ENCODE results near the gene DLG2. TPM values are rescaled to one million over a fixed set of nuclear protein-coding genes. Genes with fewer than 3 reads are reported as not detected.

The DLG2 gene
- total and polyA plus RNA-seq, 3 experiments from 2014 or later, result 0.81 to 1.5 (median 1.3) TPM

- H3K4me3 Mint-ChIP-seq, result no peak overlapping the region
- H3K36me3 ChIP-seq (ENCODE audit: insufficient read depth, low read length), result no peaks in the 10 kb centered on the region
- H3K9me3 Mint-ChIP-seq, result peaks cover 0 to 7% (median 2%) of the 10 kb centered on the region in 5 donors
- DNase-seq, result no peak
- no peaks in the 10 kb centered on the region for H3K4me1 Mint-ChIP-seq
- no peak overlapping the region for H3K4me3 ChIP-seq (ENCODE audit: low read length)
- H3K36me3 Mint-ChIP-seq, result no peaks in the 10 kb centered on the region
- ChIA-PET CTCF (interaction anchor here (1.3 kb wide), 1 partner anchor 9 kb away, joined by 4 read pairs; no protein-coding TSS in a partner anchor), POLR2A (no interaction called here)
- H3K27ac Mint-ChIP-seq, result no peak overlapping the region
- no peaks in the 10 kb centered on the region for H3K9me3 ChIP-seq (ENCODE audit: low read length)
- no peaks in the 10 kb centered on the region for H3K27me3 Mint-ChIP-seq
- H3K4me1 ChIP-seq (ENCODE audit: insufficient read depth, low read length), result no peaks in the 10 kb centered on the region
- no peaks in the 10 kb centered on the region for H3K27me3 ChIP-seq (ENCODE audit: insufficient read depth, low read length, poor library complexity, severe bottlenecking)
- H3K27ac ChIP-seq (ENCODE audit: low read depth, low read length), result no peak overlapping the region
Observed at GRCh38 chr11:83924795-83925542, 1702.2 kb downstream of the DLG2 start.

GRCh38 chr11:83923961-83924360 lies 1703.2 kb downstream of the DLG2 start:
- DNase-seq, result no peak
- H3K36me3 Mint-ChIP-seq, result no peaks in the 10 kb centered on the region
- Histone ChIP-seq H3K27me3 (ENCODE audit: insufficient read depth, low read length, poor library complexity, severe bottlenecking) (no peaks in the 10 kb centered on the region), H3K9me3 (ENCODE audit: low read length) (no peaks in the 10 kb centered on the region), H3K4me1 (ENCODE audit: insufficient read depth, low read length) (no peaks in the 10 kb centered on the region), H3K36me3 (ENCODE audit: insufficient read depth, low read length) (no peaks in the 10 kb centered on the region), H3K27ac (ENCODE audit: low read depth, low read length) (no peak overlapping the region), H3K4me3 (ENCODE audit: low read length) (no peak overlapping the region)
- no peak overlapping the region for H3K4me3 Mint-ChIP-seq
- H3K4me1 Mint-ChIP-seq, result no peaks in the 10 kb centered on the region
- H3K9me3 Mint-ChIP-seq, result peaks cover 0 to 7% (median 2%) of the 10 kb centered on the region in 5 donors
- POLR2A ChIA-PET, result no interaction called here
- no peaks in the 10 kb centered on the region for H3K27me3 Mint-ChIP-seq
- peak overlapping the region in 1 of 8 donors; percentile 72 for H3K27ac Mint-ChIP-seq
- CTCF ChIA-PET, result interaction anchor here (1.3 kb wide), 1 partner anchor 10 kb away, joined by 4 read pairs; no protein-coding TSS in a partner anchor

GRCh38 chr11:83922953-83923352 lies 1704.2 kb downstream of the DLG2 start:
- CTCF ChIA-PET, result no interaction called here
- Mint-ChIP-seq H3K9me3 (peaks cover 1 to 7% (median 3%) of the 10 kb centered on the region in 5 donors), H3K4me3 (no peak overlapping the region)

GRCh38 chr11:83922318-83922717 lies 1704.8 kb downstream of the DLG2 start:
- peaks cover 0 to 7% (median 3%) of the 10 kb centered on the region in 5 donors for H3K9me3 Mint-ChIP-seq
- H3K36me3 ChIP-seq (ENCODE audit: insufficient read depth, low read length), result no peaks in the 10 kb centered on the region
- H3K36me3 Mint-ChIP-seq, result no peaks in the 10 kb centered on the region
- H3K4me3 ChIP-seq (ENCODE audit: low read length), result no peak overlapping the region
- CTCF ChIA-PET, result no interaction called here
- no peaks in the 10 kb centered on the region for H3K9me3 ChIP-seq (ENCODE audit: low read length)
- no peak for DNase-seq
- POLR2A ChIA-PET, result no interaction called here
- H3K4me1 ChIP-seq (ENCODE audit: insufficient read depth, low read length), result no peaks in the 10 kb centered on the region
- no peaks in the 10 kb centered on the region for H3K4me1 Mint-ChIP-seq
- no peaks in the 10 kb centered on the region for H3K27me3 ChIP-seq (ENCODE audit: insufficient read depth, low read length, poor library complexity, severe bottlenecking)
- H3K27me3 Mint-ChIP-seq, result no peaks in the 10 kb centered on the region
- no peak overlapping the region for H3K27ac ChIP-seq (ENCODE audit: low read depth, low read length)
- H3K27ac Mint-ChIP-seq, result no peak overlapping the region
- no peak overlapping the region for H3K4me3 Mint-ChIP-seq

More at GRCh38 chr11:83922953-83923352, 1704.2 kb downstream of the DLG2 start:
- no peaks in the 10 kb centered on the region for H3K36me3 ChIP-seq (ENCODE audit: insufficient read depth, low read length)
- no peaks in the 10 kb centered on the region for H3K9me3 ChIP-seq (ENCODE audit: low read length)
- no peak overlapping the region for H3K4me3 ChIP-seq (ENCODE audit: low read length)
- POLR2A ChIA-PET, result no interaction called here
- no peaks in the 10 kb centered on the region for H3K36me3 Mint-ChIP-seq
- H3K27me3 ChIP-seq (ENCODE audit: insufficient read depth, low read length, poor library complexity, severe bottlenecking), result no peaks in the 10 kb centered on the region
- DNase-seq, result no peak
- H3K4me1 Mint-ChIP-seq, result no peaks in the 10 kb centered on the region
- H3K4me1 ChIP-seq (ENCODE audit: insufficient read depth, low read length), result no peaks in the 10 kb centered on the region
- H3K27me3 Mint-ChIP-seq, result no peaks in the 10 kb centered on the region
- no peak overlapping the region for H3K27ac Mint-ChIP-seq
- H3K27ac ChIP-seq (ENCODE audit: low read depth, low read length), result no peak overlapping the region

GRCh38 chr11:83921447-83922192 lies 1705.5 kb downstream of the DLG2 start:
- no peak for DNase-seq
- no peaks in the 10 kb centered on the region for H3K4me1 ChIP-seq (ENCODE audit: insufficient read depth, low read length)
- no peaks in the 10 kb centered on the region for H3K9me3 ChIP-seq (ENCODE audit: low read length)
- H3K36me3 Mint-ChIP-seq, result no peaks in the 10 kb centered on the region
- peaks cover 0 to 7% (median 5%) of the 10 kb centered on the region in 5 donors for H3K9me3 Mint-ChIP-seq
- H3K27me3 ChIP-seq (ENCODE audit: insufficient read depth, low read length, poor library complexity, severe bottlenecking), result no peaks in the 10 kb centered on the region
- H3K27ac Mint-ChIP-seq, result no peak overlapping the region
- ChIA-PET CTCF (no interaction called here), POLR2A (no interaction called here)
- no peaks in the 10 kb centered on the region for H3K36me3 ChIP-seq (ENCODE audit: insufficient read depth, low read length)
- no peak overlapping the region for H3K4me3 Mint-ChIP-seq
- H3K27me3 Mint-ChIP-seq, result no peaks in the 10 kb centered on the region
- no peak overlapping the region for H3K27ac ChIP-seq (ENCODE audit: low read depth, low read length)
- no peaks in the 10 kb centered on the region for H3K4me1 Mint-ChIP-seq
- no peak overlapping the region for H3K4me3 ChIP-seq (ENCODE audit: low read length)

GRCh38 chr11:83918476-83918875 lies 1708.7 kb downstream of the DLG2 start:
- H3K27ac ChIP-seq (ENCODE audit: low read depth, low read length), result no peak overlapping the region
- Mint-ChIP-seq H3K4me3 (no peak overlapping the region), H3K9me3 (peaks cover 0 to 8% (median 4%) of the 10 kb centered on the region in 5 donors), H3K27me3 (no peaks in the 10 kb centered on the region), H3K4me1 (no peaks in the 10 kb centered on the region), H3K36me3 (no peaks in the 10 kb centered on the region), H3K27ac (no peak overlapping the region)
- DNase-seq, result no peak
- no peaks in the 10 kb centered on the region for H3K4me1 ChIP-seq (ENCODE audit: insufficient read depth, low read length)
- H3K36me3 ChIP-seq (ENCODE audit: insufficient read depth, low read length), result no peaks in the 10 kb centered on the region
- no peak overlapping the region for H3K4me3 ChIP-seq (ENCODE audit: low read length)
- no peaks in the 10 kb centered on the region for H3K9me3 ChIP-seq (ENCODE audit: low read length)
- no peaks in the 10 kb centered on the region for H3K27me3 ChIP-seq (ENCODE audit: insufficient read depth, low read length, poor library complexity, severe bottlenecking)
- ChIA-PET POLR2A (no interaction called here), CTCF (no interaction called here)

- ChIA-PET CTCF (no interaction called here), POLR2A (no interaction called here)
- peaks cover 0 to 8% (median 5%) of the 10 kb centered on the region in 5 donors for H3K9me3 Mint-ChIP-seq
- H3K4me1 Mint-ChIP-seq, result no peaks in the 10 kb centered on the region
- no peak overlapping the region for H3K27ac ChIP-seq (ENCODE audit: low read depth, low read length)
- H3K4me3 Mint-ChIP-seq, result no peak overlapping the region
- no peaks in the 10 kb centered on the region for H3K36me3 Mint-ChIP-seq
- no peaks in the 10 kb centered on the region for H3K9me3 ChIP-seq (ENCODE audit: low read length)
- H3K36me3 ChIP-seq (ENCODE audit: insufficient read depth, low read length), result no peaks in the 10 kb centered on the region
- no peaks in the 10 kb centered on the region for H3K27me3 Mint-ChIP-seq
- DNase-seq, result no peak
- H3K27me3 ChIP-seq (ENCODE audit: insufficient read depth, low read length, poor library complexity, severe bottlenecking), result no peaks in the 10 kb centered on the region
- no peak overlapping the region for H3K4me3 ChIP-seq (ENCODE audit: low read length)
- no peaks in the 10 kb centered on the region for H3K4me1 ChIP-seq (ENCODE audit: insufficient read depth, low read length)
- no peak overlapping the region for H3K27ac Mint-ChIP-seq
Observed at GRCh38 chr11:83914995-83915394, 1712.1 kb downstream of the DLG2 start.
